ENCODE measurements around the gene TIAM2. TPM values are rescaled to one million over a fixed set of nuclear protein-coding genes. Genes with fewer than 3 reads are reported as not detected.
"Not testable (repeated sequence)": the region's sequence is repeated elsewhere in the genome, so short reads cannot be mapped to it uniquely, and the experiment has no call there.

Gene TIAM2
- total and polyA plus RNA-seq, 7 experiments from 2014 or later: 0.66 to 11.6 (median 6.0) TPM

- DNase-seq (no peak), ATAC-seq (no peak)
- H3K9me3 ChIP-seq (ENCODE audit: control insufficient read depth in 2 of 3, low read length in 3 of 3): no peaks in the 10 kb centered on the region
- CTCF ChIA-PET: no interaction called here
- no peak overlapping the region for H3K4me3 ChIP-seq (ENCODE audit: low read length)
- H3K36me3 ChIP-seq (ENCODE audit: control insufficient read depth in 2 of 3, insufficient read depth in 3 of 3, low read length in 3 of 3): no peaks in the 10 kb centered on the region
- H3K9me3 Mint-ChIP-seq: peaks cover 0 to 2% (median 0%) of the 10 kb centered on the region in 11 donors
- H3K27ac Mint-ChIP-seq: no peak overlapping the region
- H3K27ac ChIP-seq (ENCODE audit: low read depth, low read length): no peak overlapping the region
- no peaks in the 10 kb centered on the region for H3K27me3 ChIP-seq (ENCODE audit: control insufficient read depth in 2 of 2, insufficient read depth in 2 of 2, low read length in 2 of 2)
- H3K4me1 ChIP-seq (ENCODE audit: control insufficient read depth in 2 of 2, insufficient read depth in 2 of 2, low read length in 2 of 2): no peaks in the 10 kb centered on the region
- POLR2A ChIA-PET: no interaction called here
- intact Hi-C loops (cut with micrococcal nuclease): no loop called here
- peaks cover 4 to 16% (median 12%) of the 10 kb centered on the region in 5 donors for H3K27me3 Mint-ChIP-seq
- H3K4me1 Mint-ChIP-seq: peaks cover 0 to 2% (median 0%) of the 10 kb centered on the region in 7 donors
- peaks cover 0 to 3% (median 0%) of the 10 kb centered on the region in 5 donors for H3K36me3 Mint-ChIP-seq
- no peak overlapping the region for H3K4me3 Mint-ChIP-seq
Measured at GRCh38 chr6:155216312-155217046, 221.4 kb downstream of the TIAM2 start.

DNA sequence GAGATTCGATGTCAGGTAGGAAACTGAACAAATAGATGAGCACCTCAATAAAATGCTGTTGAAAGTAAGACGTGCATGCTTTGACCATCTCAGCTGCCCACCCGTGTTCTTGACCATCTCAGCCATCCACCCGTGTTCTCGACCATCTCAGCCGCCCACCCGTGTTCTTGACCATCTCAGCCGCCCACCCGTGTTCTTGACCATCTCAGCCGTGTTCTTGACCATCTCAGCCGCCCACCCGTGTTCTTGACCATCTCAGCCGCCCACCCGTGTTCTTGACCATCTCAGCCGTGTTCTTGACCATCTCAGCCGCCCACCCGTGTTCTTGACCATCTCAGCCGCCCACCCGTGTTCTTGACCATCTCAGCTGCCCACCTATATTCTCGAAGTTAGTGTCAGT lies 223.6 kb downstream of the TIAM2 start:
- POLR2A ChIA-PET; H3K27ac Mint-ChIP-seq; H3K27ac ChIP-seq (ENCODE audit: low read depth, low read length); intact Hi-C loops (cut with micrococcal nuclease); DNase-seq; H3K36me3 Mint-ChIP-seq; H3K36me3 ChIP-seq (ENCODE audit: control insufficient read depth in 2 of 3, insufficient read depth in 3 of 3, low read length in 3 of 3); H3K4me1 ChIP-seq (ENCODE audit: control insufficient read depth in 2 of 2, insufficient read depth in 2 of 2, low read length in 2 of 2); H3K4me1 Mint-ChIP-seq; H3K9me3 Mint-ChIP-seq; H3K27me3 ChIP-seq (ENCODE audit: control insufficient read depth in 2 of 2, insufficient read depth in 2 of 2, low read length in 2 of 2); H3K9me3 ChIP-seq (ENCODE audit: control insufficient read depth in 2 of 3, low read length in 3 of 3); H3K4me3 ChIP-seq (ENCODE audit: low read length); H3K4me3 Mint-ChIP-seq; CTCF ChIA-PET; ATAC-seq: not testable (repeated sequence)
- peaks cover 4 to 16% (median 12%) of the 10 kb centered on the region in 5 donors for H3K27me3 Mint-ChIP-seq

- Mint-ChIP-seq H3K4me1 (peaks cover 0 to 9% (median 3%) of the 10 kb centered on the region in 7 donors), H3K27ac (no peak overlapping the region), H3K9me3 (peaks cover 0 to 2% (median 0%) of the 10 kb centered on the region in 11 donors), H3K27me3 (peaks cover 4 to 16% (median 12%) of the 10 kb centered on the region in 5 donors), H3K4me3 (no peak overlapping the region), H3K36me3 (peaks cover 0 to 3% (median 0%) of the 10 kb centered on the region in 5 donors)
- no peaks in the 10 kb centered on the region for H3K36me3 ChIP-seq (ENCODE audit: control insufficient read depth in 2 of 3, insufficient read depth in 3 of 3, low read length in 3 of 3)
- ChIA-PET POLR2A (no interaction called here), CTCF (no interaction called here)
- H3K9me3 ChIP-seq (ENCODE audit: control insufficient read depth in 2 of 3, low read length in 3 of 3): no peaks in the 10 kb centered on the region
- no peak for ATAC-seq
- peaks cover 0 to 5% of the 10 kb centered on the region in 2 donors for H3K4me1 ChIP-seq (ENCODE audit: control insufficient read depth in 2 of 2, insufficient read depth in 2 of 2, low read length in 2 of 2)
- no peak for DNase-seq
- H3K27ac ChIP-seq (ENCODE audit: low read depth, low read length): no peak overlapping the region
- intact Hi-C loops (cut with micrococcal nuclease): no loop called here
- no peaks in the 10 kb centered on the region for H3K27me3 ChIP-seq (ENCODE audit: control insufficient read depth in 2 of 2, insufficient read depth in 2 of 2, low read length in 2 of 2)
- H3K4me3 ChIP-seq (ENCODE audit: low read length): no peak overlapping the region
Measured at GRCh38 chr6:155219299-155219698, 224.2 kb downstream of the TIAM2 start.

GRCh38 chr6:155219858-155220301 lies 224.8 kb downstream of the TIAM2 start:
- Histone ChIP-seq H3K9me3 (ENCODE audit: control insufficient read depth in 2 of 3, low read length in 3 of 3) (no peaks in the 10 kb centered on the region), H3K27me3 (ENCODE audit: control insufficient read depth in 2 of 2, insufficient read depth in 2 of 2, low read length in 2 of 2) (no peaks in the 10 kb centered on the region), H3K27ac (ENCODE audit: low read depth, low read length) (no peak overlapping the region), H3K36me3 (ENCODE audit: control insufficient read depth in 2 of 3, insufficient read depth in 3 of 3, low read length in 3 of 3) (no peaks in the 10 kb centered on the region), H3K4me3 (ENCODE audit: low read length) (no peak overlapping the region), H3K4me1 (ENCODE audit: control insufficient read depth in 2 of 2, insufficient read depth in 2 of 2, low read length in 2 of 2) (peaks cover 0 to 5% of the 10 kb centered on the region in 2 donors)
- DNase-seq (no peak), ATAC-seq (no peak)
- H3K27ac Mint-ChIP-seq: no peak overlapping the region
- H3K27me3 Mint-ChIP-seq: peaks cover 4 to 16% (median 12%) of the 10 kb centered on the region in 5 donors
- CTCF ChIA-PET: no interaction called here
- no peak overlapping the region for H3K4me3 Mint-ChIP-seq
- H3K36me3 Mint-ChIP-seq: no peaks in the 10 kb centered on the region
- intact Hi-C loops (cut with micrococcal nuclease): no loop called here
- POLR2A ChIA-PET: no interaction called here
- peaks cover 0 to 15% (median 6%) of the 10 kb centered on the region in 7 donors for H3K4me1 Mint-ChIP-seq
- H3K9me3 Mint-ChIP-seq: peaks cover 0 to 3% (median 0%) of the 10 kb centered on the region in 11 donors

- Mint-ChIP-seq H3K27ac (no peak overlapping the region), H3K36me3 (no peaks in the 10 kb centered on the region), H3K9me3 (peaks cover 0 to 3% (median 0%) of the 10 kb centered on the region in 11 donors), H3K4me1 (peaks cover 0 to 17% (median 7%) of the 10 kb centered on the region in 7 donors), H3K27me3 (peaks cover 4 to 16% (median 12%) of the 10 kb centered on the region in 5 donors), H3K4me3 (no peak overlapping the region)
- POLR2A ChIA-PET: interaction anchor here (1.0 kb wide), 1 partner anchor 9 kb away, joined by 3 read pairs; no protein-coding TSS in a partner anchor
- intact Hi-C loops (cut with micrococcal nuclease): no loop called here
- Histone ChIP-seq H3K27me3 (ENCODE audit: control insufficient read depth in 2 of 2, insufficient read depth in 2 of 2, low read length in 2 of 2) (no peaks in the 10 kb centered on the region), H3K9me3 (ENCODE audit: control insufficient read depth in 2 of 3, low read length in 3 of 3) (no peaks in the 10 kb centered on the region), H3K4me3 (ENCODE audit: low read length) (no peak overlapping the region), H3K4me1 (ENCODE audit: control insufficient read depth in 2 of 2, insufficient read depth in 2 of 2, low read length in 2 of 2) (peaks cover 0 to 5% of the 10 kb centered on the region in 2 donors), H3K36me3 (ENCODE audit: control insufficient read depth in 2 of 3, insufficient read depth in 3 of 3, low read length in 3 of 3) (no peaks in the 10 kb centered on the region), H3K27ac (ENCODE audit: low read depth, low read length) (no peak overlapping the region)
- CTCF ChIA-PET: no interaction called here
- DNase-seq (no peak), ATAC-seq (peak; percentile 77)
Measured at GRCh38 chr6:155221086-155221485, 226.0 kb downstream of the TIAM2 start.

- CTCF ChIA-PET: no interaction called here
- peaks cover 0 to 5% of the 10 kb centered on the region in 2 donors for H3K4me1 ChIP-seq (ENCODE audit: control insufficient read depth in 2 of 2, insufficient read depth in 2 of 2, low read length in 2 of 2)
Measured at GRCh38 chr6:155222506-155222905, 227.4 kb downstream of the TIAM2 start.

More at GRCh38 chr6:155222506-155222905, 227.4 kb downstream of the TIAM2 start:
- H3K27ac ChIP-seq (ENCODE audit: low read depth, low read length): no peak overlapping the region
- Mint-ChIP-seq H3K4me1 (peaks cover 0 to 17% (median 7%) of the 10 kb centered on the region in 7 donors), H3K27ac (no peak overlapping the region), H3K36me3 (no peaks in the 10 kb centered on the region), H3K4me3 (no peak overlapping the region), H3K9me3 (peaks cover 0 to 3% (median 0%) of the 10 kb centered on the region in 11 donors), H3K27me3 (peaks cover 0 to 11% (median 7%) of the 10 kb centered on the region in 5 donors)
- no peak overlapping the region for H3K4me3 ChIP-seq (ENCODE audit: low read length)
- H3K9me3 ChIP-seq (ENCODE audit: control insufficient read depth in 2 of 3, low read length in 3 of 3): no peaks in the 10 kb centered on the region
- no peaks in the 10 kb centered on the region for H3K36me3 ChIP-seq (ENCODE audit: control insufficient read depth in 2 of 3, insufficient read depth in 3 of 3, low read length in 3 of 3)
- H3K27me3 ChIP-seq (ENCODE audit: control insufficient read depth in 2 of 2, insufficient read depth in 2 of 2, low read length in 2 of 2): no peaks in the 10 kb centered on the region
- DNase-seq (no peak), ATAC-seq (no peak)
- intact Hi-C loops (cut with micrococcal nuclease): no loop called here
- POLR2A ChIA-PET: no interaction called here
